ENCODE measurements around the gene PPM1D. TPM values are rescaled to one million over a fixed set of nuclear protein-coding genes. Genes with fewer than 3 reads are reported as not detected.

Gene PPM1D
- total and polyA plus RNA-seq, 2 experiments from 2014 or later: 7.9 to 8.1 TPM

DNA sequence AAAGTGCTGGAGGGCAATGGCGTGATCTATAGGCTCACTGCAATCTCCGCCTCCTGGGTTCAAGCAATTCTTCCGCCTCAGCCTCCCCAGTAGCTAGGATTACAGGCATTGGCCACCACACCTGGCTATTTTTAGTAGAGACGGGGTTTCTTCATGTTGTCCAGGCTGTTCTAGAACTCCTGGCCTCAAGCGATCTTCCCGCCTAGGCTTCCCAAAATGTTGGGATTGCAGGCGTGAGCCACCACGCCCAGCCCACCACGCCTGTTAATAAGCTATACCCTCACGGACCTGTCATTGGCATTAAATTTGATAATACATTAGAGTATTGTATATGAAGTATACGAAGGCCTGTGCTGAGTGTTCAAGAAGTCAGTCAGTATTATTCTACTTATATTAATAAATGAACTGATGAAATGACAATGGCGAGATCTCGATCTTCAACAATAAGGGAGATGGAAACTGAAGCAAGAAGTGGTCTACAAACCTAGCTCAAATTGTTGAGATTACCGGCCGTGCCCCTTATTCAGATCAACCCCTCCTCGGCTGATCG, 76.8 kb downstream of the PPM1D start:
- H3K27me3 ChIP-seq (replicated peaks; ENCODE audit: insufficient read depth): no peaks in the 10 kb centered on the region
- peak overlapping the region; percentile 78 for H3K4me3 ChIP-seq
- H3K4me2 ChIP-seq (ENCODE audit: unreplicated experiment): peak overlapping the region; percentile 94
- 18 to 22% methylated on average over 17 of the region's 17 CpGs for WGBS, 2 experiments (ENCODE audit: low coverage in 1 of 2, low lambda C conversion rate in 2 of 2, missing lambda C conversion rate in 2 of 2)
- H4K20me1 ChIP-seq (ENCODE audit: insufficient read depth): no peaks in the 10 kb centered on the region
- H3K27ac ChIP-seq: peak overlapping the region; percentile 51
- TF ChIP-seq EZH2phosphoT487 (IDR thresholded peaks at IDR 0.05; ENCODE audit: insufficient read depth, low read depth) (no peak), EZH2 (IDR thresholded peaks at IDR 0.05; ENCODE audit: insufficient read depth, poor library complexity, severe bottlenecking) (no peak)
- H3K9me3 ChIP-seq (ENCODE audit: low read depth): no peaks in the 10 kb centered on the region
- no peaks in the 10 kb centered on the region for H3F3A ChIP-seq (ENCODE audit: insufficient read depth)
- no peak for DNase-seq
- no peaks in the 10 kb centered on the region for H3K36me3 ChIP-seq (ENCODE audit: low read depth)
- H3K9me2 ChIP-seq (ENCODE audit: insufficient read depth): no peaks in the 10 kb centered on the region
- H3K4me1 ChIP-seq (ENCODE audit: insufficient read depth): 0 out of 2 replicates have a peak, but pooled peaks cover 6% of the 10 kb centered on the region
- peak overlapping the region; percentile 81 for H2AFZ ChIP-seq
- peaks cover 16% of the 10 kb centered on the region; the same call in 1 of the 2 replicates for H3K79me2 ChIP-seq (ENCODE audit: insufficient read depth)
- peak overlapping the region; percentile 89 for H3K9ac ChIP-seq
- in situ Hi-C loops (cut with MboI): no loop called here

DNA sequence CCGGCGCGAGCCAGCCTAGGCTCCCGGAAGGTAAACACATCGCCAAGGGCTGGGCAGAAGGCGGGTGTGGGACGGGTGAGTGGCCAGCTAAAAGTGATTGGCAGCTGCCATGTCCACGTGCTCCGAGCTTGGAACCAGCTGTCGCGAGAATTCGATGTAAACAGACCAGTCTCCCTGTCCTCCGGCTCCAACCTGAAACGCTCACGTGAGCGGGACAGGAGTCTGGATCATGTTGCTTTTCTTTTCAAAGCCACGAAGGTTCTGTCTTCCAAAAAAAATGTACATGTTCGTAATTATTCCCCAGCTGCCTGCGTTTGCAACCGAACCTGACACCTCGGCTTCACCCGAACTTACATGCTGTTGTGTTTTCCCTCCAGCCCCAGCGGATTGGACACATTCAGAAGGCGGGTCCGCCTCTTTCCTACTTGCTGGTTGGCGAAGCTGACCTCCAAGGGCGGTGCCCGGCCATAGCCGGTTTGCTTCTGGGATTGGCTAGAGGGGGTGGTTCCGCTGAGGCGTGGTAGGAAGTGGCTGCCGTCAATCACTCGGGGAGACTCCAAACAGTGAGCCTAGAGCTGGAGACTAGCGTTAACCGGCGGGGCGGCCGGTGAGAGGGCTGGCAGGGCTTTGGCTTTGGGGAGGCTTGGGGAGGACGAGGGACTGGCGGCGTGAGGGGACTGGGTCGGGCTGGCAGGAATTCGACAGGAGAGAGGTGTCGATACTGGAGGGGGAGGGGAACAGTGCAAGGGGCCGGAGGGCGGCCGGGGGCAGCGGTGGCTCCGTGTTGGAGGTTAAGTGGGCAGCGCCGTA, 77.5 kb downstream of the PPM1D start, which contains the start of gene BCAS3:
TSS of gene BCAS3 (plus strand) at position 544 of the 810 bp plus-strand sequence.
- TF ChIP-seq EZH2 (IDR thresholded peaks at IDR 0.05; ENCODE audit: insufficient read depth, poor library complexity, severe bottlenecking): no peak
- no peak for TF ChIP-seq EZH2phosphoT487 (IDR thresholded peaks at IDR 0.05; ENCODE audit: insufficient read depth, low read depth)
- Histone ChIP-seq H3K4me1 (ENCODE audit: insufficient read depth) (0 out of 2 replicates have a peak, but pooled peaks cover 6% of the 10 kb centered on the region), H3K36me3 (ENCODE audit: low read depth) (no peaks in the 10 kb centered on the region), H3K4me2 (ENCODE audit: unreplicated experiment) (peak within 1 kb of the TSS; percentile 94), H3K79me2 (ENCODE audit: insufficient read depth) (peaks cover 16% of the 10 kb centered on the region; the same call in 1 of the 2 replicates), H2AFZ (peak within 1 kb of the TSS; percentile 81), H3K27me3 (replicated peaks; ENCODE audit: insufficient read depth) (no peaks in the 10 kb centered on the region), H3K9me3 (ENCODE audit: low read depth) (no peaks in the 10 kb centered on the region), H3K9me2 (ENCODE audit: insufficient read depth) (no peaks in the 10 kb centered on the region), H3F3A (ENCODE audit: insufficient read depth) (no peaks in the 10 kb centered on the region), H4K20me1 (ENCODE audit: insufficient read depth) (no peaks in the 10 kb centered on the region), H3K27ac (peak within 1 kb of the TSS; percentile 51), H3K4me3 (peak within 1 kb of the TSS; percentile 78), H3K9ac (peak within 1 kb of the TSS; percentile 89)
- WGBS, 2 experiments (ENCODE audit: low coverage in 1 of 2, low lambda C conversion rate in 2 of 2, missing lambda C conversion rate in 2 of 2): 1 to 2% methylated on average over 44 to 51 of the region's 51 CpGs
- in situ Hi-C loops (cut with MboI): no loop called here
- peak; percentile 100 for DNase-seq

DNA sequence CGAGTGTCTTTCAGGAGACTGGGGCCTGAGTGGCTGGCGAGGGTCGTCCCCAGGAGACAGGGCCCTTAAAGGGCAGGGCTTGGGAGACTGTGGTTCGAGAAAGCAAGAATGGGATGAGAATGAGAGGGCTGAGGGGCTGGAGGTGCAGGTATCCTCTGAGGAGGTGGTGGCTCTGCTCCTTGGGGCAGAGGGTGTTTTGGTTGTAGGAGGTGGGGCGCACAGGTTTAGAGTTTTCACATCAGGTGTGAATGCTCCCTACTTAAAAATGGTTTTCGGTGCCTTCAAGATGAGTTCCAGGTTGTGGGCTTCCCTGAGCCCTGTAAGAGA, 78.1 kb downstream of the PPM1D start:
- H3K27ac ChIP-seq: peak overlapping the region; percentile 25
- TF ChIP-seq EZH2 (IDR thresholded peaks at IDR 0.05; ENCODE audit: insufficient read depth, poor library complexity, severe bottlenecking) (no peak), EZH2phosphoT487 (IDR thresholded peaks at IDR 0.05; ENCODE audit: insufficient read depth, low read depth) (no peak)

DNA sequence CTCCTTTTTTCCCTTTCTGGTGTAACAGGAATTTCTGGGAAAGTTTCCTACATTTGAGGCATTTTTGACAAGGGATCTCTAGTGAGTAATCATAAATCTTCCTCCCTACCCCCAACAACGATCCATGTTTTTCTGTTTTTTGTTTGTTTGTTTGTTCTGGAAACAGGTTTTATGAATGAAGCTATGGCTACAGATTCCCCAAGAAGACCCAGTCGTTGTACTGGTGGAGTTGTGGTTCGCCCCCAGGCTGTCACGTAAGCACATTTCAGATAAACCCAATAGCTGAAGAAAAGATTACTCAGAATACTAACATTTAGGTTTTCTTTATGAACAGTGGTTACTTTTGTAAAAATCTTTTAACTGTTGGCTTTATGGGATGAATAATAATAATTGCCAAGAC, 79.3 kb downstream of the PPM1D start:
- H4K20me1 ChIP-seq (ENCODE audit: insufficient read depth): no peaks in the 10 kb centered on the region
- no peaks in the 10 kb centered on the region for H3K27me3 ChIP-seq (replicated peaks; ENCODE audit: insufficient read depth)
- H3K9me2 ChIP-seq (ENCODE audit: insufficient read depth): no peaks in the 10 kb centered on the region
- peaks cover 10% of the 10 kb centered on the region for H3K4me1 ChIP-seq (ENCODE audit: insufficient read depth)
- no peak overlapping the region for H3K27ac ChIP-seq
- no peak overlapping the region for H2AFZ ChIP-seq
- TF ChIP-seq EZH2phosphoT487 (IDR thresholded peaks at IDR 0.05; ENCODE audit: insufficient read depth, low read depth) (no peak), EZH2 (IDR thresholded peaks at IDR 0.05; ENCODE audit: insufficient read depth, poor library complexity, severe bottlenecking) (no peak)
- in situ Hi-C loops (cut with MboI): no loop called here
- no peak overlapping the region for H3K4me2 ChIP-seq (ENCODE audit: unreplicated experiment)
- H3K4me3 ChIP-seq: no peak overlapping the region
- 75 to 77% methylated on average over 4 of the region's 4 CpGs for WGBS, 2 experiments (ENCODE audit: low coverage in 1 of 2, low lambda C conversion rate in 2 of 2, missing lambda C conversion rate in 2 of 2)
- H3K36me3 ChIP-seq (ENCODE audit: low read depth): peaks cover 4% of the 10 kb centered on the region; the same call in 1 of the 2 replicates
- no peak for DNase-seq
- peaks cover 16% of the 10 kb centered on the region; the same call in 1 of the 2 replicates for H3K79me2 ChIP-seq (ENCODE audit: insufficient read depth)
- H3F3A ChIP-seq (ENCODE audit: insufficient read depth): 0 out of 2 replicates have a peak, but pooled peaks cover 5% of the 10 kb centered on the region
- no peak overlapping the region for H3K9ac ChIP-seq
- H3K9me3 ChIP-seq (ENCODE audit: low read depth): no peaks in the 10 kb centered on the region

More for the DNA sequence above, 78.1 kb downstream of the PPM1D start:
- peaks cover 16% of the 10 kb centered on the region; the same call in 1 of the 2 replicates for H3K79me2 ChIP-seq (ENCODE audit: insufficient read depth)
- peak overlapping the region; percentile 89 for H3K9ac ChIP-seq
- H4K20me1 ChIP-seq (ENCODE audit: insufficient read depth): no peaks in the 10 kb centered on the region
- no peaks in the 10 kb centered on the region for H3K27me3 ChIP-seq (replicated peaks; ENCODE audit: insufficient read depth)
- H2AFZ ChIP-seq: peak overlapping the region; percentile 81
- peak overlapping the region; percentile 91 for H3K4me2 ChIP-seq (ENCODE audit: unreplicated experiment)
- no peaks in the 10 kb centered on the region for H3K9me3 ChIP-seq (ENCODE audit: low read depth)
- 0 out of 2 replicates have a peak, but pooled peaks cover 3% of the 10 kb centered on the region for H3F3A ChIP-seq (ENCODE audit: insufficient read depth)
- no peak for DNase-seq
- in situ Hi-C loops (cut with MboI): no loop called here
- 4 to 5% methylated on average over 5 to 6 of the region's 6 CpGs for WGBS, 2 experiments (ENCODE audit: low coverage in 1 of 2, low lambda C conversion rate in 2 of 2, missing lambda C conversion rate in 2 of 2)
- no peaks in the 10 kb centered on the region for H3K9me2 ChIP-seq (ENCODE audit: insufficient read depth)
- no peaks in the 10 kb centered on the region for H3K36me3 ChIP-seq (ENCODE audit: low read depth)
- peaks cover 8% of the 10 kb centered on the region for H3K4me1 ChIP-seq (ENCODE audit: insufficient read depth)
- peak overlapping the region; percentile 78 for H3K4me3 ChIP-seq
